ENCODE data around the gene MMAB. TPM values are rescaled to one million over a fixed set of nuclear protein-coding genes. Genes with fewer than 3 reads are reported as not detected.

The MMAB gene
- polyA plus RNA-seq, 1 experiment: 22.2 TPM

DNA sequence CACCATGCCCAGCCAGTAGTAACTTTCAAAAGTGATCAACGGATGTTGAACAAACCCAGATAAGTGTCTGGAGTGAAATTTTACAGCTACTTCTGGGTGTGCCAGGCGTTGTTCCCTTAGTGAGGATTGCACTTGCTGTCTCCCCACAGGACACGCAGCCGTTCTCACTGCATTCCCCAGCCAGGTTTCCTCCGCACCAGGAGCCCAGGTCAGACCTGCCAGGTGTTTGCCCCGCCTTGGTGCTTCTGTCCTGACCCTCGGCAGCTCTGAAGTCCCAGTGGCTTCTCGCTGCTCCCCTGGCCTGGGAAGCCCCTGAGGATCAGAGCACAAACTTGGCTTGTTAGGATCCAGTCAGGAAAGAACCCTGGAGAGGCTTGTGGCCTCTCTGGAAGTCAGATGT lies 36.2 kb downstream of the MMAB start:
- Histone ChIP-seq H3K36me3 (ENCODE audit: control insufficient read depth, insufficient read depth, low read length) (peaks cover 8% of the 10 kb centered on the region), H3K4me3 (ENCODE audit: low read depth, low read length) (no peak overlapping the region), H3K27me3 (ENCODE audit: control insufficient read depth, insufficient read depth, low read length) (no peaks in the 10 kb centered on the region)
- POLR2A ChIA-PET: no interaction called here
- CTCF ChIA-PET: no interaction called here
- DNase-seq (ENCODE audit: low read depth): no peak
- TF ChIP-seq, protein P1, sequence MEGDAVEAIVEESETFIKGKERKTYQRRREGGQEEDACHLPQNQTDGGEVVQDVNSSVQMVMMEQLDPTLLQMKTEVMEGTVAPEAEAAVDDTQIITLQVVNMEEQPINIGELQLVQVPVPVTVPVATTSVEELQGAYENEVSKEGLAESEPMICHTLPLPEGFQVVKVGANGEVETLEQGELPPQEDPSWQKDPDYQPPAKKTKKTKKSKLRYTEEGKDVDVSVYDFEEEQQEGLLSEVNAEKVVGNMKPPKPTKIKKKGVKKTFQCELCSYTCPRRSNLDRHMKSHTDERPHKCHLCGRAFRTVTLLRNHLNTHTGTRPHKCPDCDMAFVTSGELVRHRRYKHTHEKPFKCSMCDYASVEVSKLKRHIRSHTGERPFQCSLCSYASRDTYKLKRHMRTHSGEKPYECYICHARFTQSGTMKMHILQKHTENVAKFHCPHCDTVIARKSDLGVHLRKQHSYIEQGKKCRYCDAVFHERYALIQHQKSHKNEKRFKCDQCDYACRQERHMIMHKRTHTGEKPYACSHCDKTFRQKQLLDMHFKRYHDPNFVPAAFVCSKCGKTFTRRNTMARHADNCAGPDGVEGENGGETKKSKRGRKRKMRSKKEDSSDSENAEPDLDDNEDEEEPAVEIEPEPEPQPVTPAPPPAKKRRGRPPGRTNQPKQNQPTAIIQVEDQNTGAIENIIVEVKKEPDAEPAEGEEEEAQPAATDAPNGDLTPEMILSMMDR (IDR thresholded peaks at IDR 0.05; ENCODE audit: insufficient read depth, low read depth, low read length): no peak

DNA sequence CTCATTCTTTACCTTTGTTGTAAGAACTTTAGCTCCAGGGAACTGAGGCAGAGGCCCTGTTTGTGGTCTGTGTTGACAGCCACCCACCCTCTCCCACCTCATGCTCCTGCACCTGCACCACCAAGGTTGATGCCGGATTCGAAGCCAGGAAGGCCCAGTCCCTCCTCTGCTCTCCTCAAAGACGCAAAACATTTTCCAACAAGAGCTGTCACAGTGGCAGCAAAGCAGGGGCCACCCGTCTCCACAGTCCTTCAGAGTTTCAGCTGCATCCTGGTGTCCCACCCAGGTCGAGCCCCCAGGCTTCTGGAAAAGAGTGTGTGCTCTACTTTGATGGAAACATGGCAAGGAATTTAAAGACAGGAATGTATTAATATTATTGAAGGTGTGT lies 37.4 kb downstream of the MMAB start:
- ChIA-PET POLR2A (no interaction called here), CTCF (no interaction called here)
- DNase-seq (ENCODE audit: low read depth): no peak
- TF ChIP-seq, protein P1 (IDR thresholded peaks at IDR 0.05; ENCODE audit: insufficient read depth, low read depth, low read length): no peak
- Histone ChIP-seq H3K36me3 (ENCODE audit: control insufficient read depth, insufficient read depth, low read length) (peaks cover 8% of the 10 kb centered on the region), H3K4me3 (ENCODE audit: low read depth, low read length) (no peak overlapping the region), H3K27me3 (ENCODE audit: control insufficient read depth, insufficient read depth, low read length) (no peaks in the 10 kb centered on the region)

DNA sequence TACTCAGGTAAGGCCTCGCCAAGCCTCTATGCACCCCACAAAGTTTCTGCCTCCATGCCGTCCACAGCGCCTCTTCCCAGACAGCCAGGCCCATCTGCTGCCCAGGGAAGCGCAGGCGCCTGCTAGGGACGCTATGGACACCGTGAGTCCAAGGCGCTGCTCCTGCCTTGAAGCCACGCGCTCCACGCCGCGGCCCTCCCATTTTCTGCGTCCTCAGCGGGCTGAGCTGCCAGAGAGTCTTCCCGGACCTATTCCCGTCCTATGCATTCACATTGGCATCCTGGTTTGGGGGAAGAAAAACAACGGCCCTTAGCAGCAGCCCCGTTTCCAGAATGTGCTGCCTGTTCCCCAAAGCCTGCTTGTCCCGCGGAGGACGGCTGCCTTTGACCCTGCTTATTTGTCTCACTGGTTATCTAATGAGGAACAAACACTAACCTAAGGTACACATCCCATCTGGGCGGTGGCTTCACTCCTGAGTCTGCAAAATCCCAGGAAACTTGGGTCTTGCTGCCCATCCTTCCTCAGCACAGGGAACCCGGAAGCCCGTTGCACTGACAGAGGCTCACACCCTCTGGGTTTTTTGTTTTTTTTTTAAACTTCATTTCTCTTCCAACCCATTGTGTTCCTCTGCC lies 38.0 kb downstream of the MMAB start:
- ChIA-PET POLR2A (no interaction called here), CTCF (no interaction called here)
- no peak overlapping the region for H3K4me3 ChIP-seq (ENCODE audit: low read depth, low read length)
- TF ChIP-seq, protein P1 (IDR thresholded peaks at IDR 0.05; ENCODE audit: insufficient read depth, low read depth, low read length): no peak
- no peaks in the 10 kb centered on the region for H3K27me3 ChIP-seq (ENCODE audit: control insufficient read depth, insufficient read depth, low read length)
- no peak for DNase-seq (ENCODE audit: low read depth)
- H3K36me3 ChIP-seq (ENCODE audit: control insufficient read depth, insufficient read depth, low read length): peaks cover 10% of the 10 kb centered on the region

DNA sequence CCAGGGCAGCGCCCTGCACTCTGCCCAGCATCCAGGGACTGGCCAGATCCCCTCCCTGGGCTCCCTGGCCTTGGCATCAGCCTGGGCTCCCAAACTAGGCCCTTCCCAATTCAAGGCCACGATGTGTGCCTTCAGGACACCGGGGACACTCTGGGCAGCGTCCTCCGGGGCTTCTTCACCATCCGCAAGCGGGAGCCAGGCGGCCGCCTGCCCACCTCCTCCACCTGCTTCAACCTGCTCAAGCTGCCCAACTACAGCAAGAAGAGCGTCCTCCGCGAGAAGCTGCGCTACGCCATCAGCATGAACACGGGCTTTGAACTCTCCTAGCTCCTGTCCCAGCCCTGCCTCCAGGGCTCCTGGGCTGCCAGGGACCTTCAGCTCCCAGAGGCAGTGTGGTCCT lies 38.8 kb downstream of the MMAB start:
- TF ChIP-seq, protein P1 (IDR thresholded peaks at IDR 0.05; ENCODE audit: insufficient read depth, low read depth, low read length): no peak
- H3K27me3 ChIP-seq (ENCODE audit: control insufficient read depth, insufficient read depth, low read length): no peaks in the 10 kb centered on the region
- ChIA-PET CTCF (no interaction called here), POLR2A (no interaction called here)
- peaks cover 13% of the 10 kb centered on the region for H3K36me3 ChIP-seq (ENCODE audit: control insufficient read depth, insufficient read depth, low read length)
- no peak overlapping the region for H3K4me3 ChIP-seq (ENCODE audit: low read depth, low read length)
- DNase-seq (ENCODE audit: low read depth): no peak

GRCh38 chr12:109533487-109533740 lies 39.9 kb downstream of the MMAB start:
- ChIA-PET CTCF (no interaction called here), POLR2A (no interaction called here)
- Histone ChIP-seq H3K27me3 (ENCODE audit: control insufficient read depth, insufficient read depth, low read length) (no peaks in the 10 kb centered on the region), H3K4me3 (ENCODE audit: low read depth, low read length) (no peak overlapping the region), H3K36me3 (ENCODE audit: control insufficient read depth, insufficient read depth, low read length) (peaks cover 13% of the 10 kb centered on the region)
- TF ChIP-seq, protein P1 (IDR thresholded peaks at IDR 0.05; ENCODE audit: insufficient read depth, low read depth, low read length): no peak
- DNase-seq (ENCODE audit: low read depth): no peak
